ENCODE results near the gene HOXA4.

HOXA4 gene

GRCh38 chr7:27131390-27131819 lies 848 bp upstream of the HOXA4 start:
- DNase-seq, result no peak

- DNase-seq, result no peak
These were observed 623 bp downstream of the HOXA4 start for GRCh38 chr7:27129729-27130539.

DNA sequence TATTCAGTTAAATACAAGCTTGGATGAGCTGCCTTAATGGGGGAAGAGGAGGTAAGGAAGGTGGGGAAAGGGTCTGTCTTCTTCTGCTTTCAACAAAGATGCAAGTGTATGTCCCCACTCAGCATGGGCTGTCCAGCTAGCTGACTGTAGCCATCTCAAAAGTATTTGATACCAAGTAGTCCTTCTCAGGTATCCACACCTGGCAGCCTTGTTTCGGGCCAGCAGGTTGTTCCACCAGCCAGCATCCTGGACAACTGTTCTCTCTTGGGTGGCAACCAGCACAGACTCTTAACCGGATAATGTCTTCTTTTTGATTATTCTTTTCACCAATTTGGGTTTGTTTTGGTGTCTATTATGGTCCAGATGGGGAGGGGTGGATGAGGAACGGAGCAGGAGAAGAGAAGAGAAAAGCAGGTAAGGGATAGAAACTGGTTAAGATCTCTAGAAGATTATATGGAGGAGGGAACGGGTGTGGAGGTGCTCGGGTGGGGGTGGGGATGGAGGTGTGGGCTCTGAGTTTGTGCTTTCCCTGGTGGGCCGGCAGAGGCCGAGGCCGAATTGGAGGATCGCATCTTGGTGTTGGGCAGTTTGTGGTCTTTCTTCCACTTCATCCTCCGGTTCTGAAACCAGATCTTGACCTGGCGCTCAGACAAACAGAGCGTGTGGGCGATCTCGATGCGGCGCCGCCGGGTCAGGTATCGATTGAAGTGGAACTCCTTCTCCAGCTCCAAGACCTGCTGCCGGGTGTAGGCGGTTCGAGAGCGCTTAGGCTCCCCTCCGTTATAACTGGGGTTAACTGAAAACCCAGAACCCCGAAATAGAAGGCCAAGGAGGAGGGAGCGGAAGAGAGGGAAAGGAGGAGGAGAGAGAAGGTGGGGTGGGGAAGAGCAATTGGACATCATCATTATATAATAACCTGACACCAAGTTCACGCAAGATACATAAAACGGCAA lies 1.5 kb downstream of the HOXA4 start:
- no peak for DNase-seq

GRCh38 chr7:27128034-27128433 lies 2.5 kb downstream of the HOXA4 start:
- no peak for DNase-seq

GRCh38 chr7:27126596-27127327 lies 3.8 kb downstream of the HOXA4 start:
- DNase-seq, result no peak

DNA sequence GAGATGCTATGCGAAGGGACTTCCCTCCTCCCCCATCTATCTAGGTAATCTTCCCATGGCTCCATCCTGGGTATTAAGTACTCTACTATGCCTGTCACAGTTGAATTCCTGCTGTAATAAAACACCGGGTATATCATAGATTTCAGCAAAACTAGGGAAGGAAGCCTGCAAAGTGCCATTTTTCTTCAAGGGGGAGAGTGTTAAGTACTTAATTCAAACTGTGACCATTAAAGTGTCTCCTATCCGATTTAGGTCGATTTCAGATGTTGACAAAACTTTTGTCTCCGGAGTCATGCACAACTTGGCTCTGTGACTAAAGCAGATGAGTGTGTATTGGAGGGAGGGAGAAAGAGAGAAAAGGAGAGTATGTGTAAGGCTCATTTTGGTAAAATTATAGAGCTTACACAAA lies 4.6 kb downstream of the HOXA4 start:
- no peak for DNase-seq

DNA sequence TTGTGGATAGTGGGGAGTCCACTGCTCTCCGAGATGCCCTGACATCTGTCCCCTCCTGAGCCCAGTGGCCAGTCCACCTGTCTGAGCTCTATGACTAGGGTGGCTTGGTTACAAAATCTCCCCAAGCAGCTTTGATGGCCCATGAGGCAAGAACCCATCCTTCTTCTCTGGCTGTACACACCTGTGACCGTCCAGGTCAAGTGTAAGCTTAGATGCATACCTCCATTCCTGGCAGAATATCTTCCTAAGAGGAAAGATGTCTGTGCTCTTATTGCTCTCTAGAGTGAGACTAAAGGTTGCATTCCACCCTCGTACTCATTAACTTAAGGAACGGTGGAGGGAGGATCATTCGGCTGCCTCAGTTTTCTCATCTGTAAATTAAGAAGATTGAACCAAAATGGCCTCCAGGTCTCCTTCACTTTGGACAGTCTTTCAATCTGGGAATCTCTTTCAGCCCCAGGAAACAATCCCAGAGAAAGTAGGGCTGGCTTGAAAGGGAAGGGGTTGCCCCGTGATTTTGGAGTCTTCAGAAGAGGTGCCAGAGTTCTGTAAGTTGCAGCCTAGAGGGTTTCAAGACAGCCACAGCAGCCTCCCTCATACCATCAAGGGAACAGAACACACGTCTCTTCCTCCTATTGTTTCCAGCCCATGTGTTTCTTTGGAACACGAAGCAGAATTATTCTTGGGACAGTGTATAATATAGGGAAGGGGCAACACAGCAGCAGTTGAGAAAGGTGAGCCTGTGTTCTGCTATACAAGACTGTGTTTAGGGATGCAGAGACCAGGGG lies 5.5 kb downstream of the HOXA4 start:
- no peak for DNase-seq

DNA sequence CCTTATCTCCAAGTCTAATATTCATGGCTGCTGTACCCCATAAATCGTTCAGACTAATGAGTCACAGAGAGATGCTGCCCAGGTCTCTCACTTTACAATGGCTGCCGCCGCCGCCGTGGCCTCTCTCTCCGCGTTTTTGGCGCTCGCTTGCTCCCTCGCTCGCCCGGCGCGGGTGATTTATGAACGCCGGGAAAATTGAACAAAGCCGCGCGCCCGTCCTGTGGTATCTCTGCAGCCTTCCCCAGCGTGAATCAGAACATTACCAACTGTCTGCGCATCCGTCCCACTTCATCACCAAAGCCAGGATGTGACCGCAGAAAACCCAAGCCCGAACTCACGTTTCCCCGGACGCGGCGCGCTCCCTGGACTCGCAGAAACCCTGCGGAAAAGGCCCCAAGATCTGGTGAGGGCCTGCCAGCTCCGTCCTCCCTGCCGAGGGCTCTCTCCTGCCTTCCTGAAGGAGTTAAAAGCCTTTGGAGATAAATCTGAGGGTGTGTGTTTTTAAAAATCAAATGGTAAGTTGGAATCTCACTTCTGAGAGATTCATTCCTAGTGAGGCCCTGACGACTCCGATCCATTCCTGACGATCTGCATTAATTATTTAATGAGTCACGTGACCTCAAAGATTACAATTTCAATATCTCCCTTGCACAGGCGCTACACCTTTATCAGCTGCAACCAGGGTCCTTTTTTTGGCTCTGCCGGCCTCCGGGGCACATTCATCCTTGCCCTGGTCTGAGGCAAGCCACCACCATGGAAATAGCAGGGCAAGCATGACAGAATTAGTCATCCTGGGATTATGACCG lies 6.3 kb downstream of the HOXA4 start:
- no peak for DNase-seq

DNA sequence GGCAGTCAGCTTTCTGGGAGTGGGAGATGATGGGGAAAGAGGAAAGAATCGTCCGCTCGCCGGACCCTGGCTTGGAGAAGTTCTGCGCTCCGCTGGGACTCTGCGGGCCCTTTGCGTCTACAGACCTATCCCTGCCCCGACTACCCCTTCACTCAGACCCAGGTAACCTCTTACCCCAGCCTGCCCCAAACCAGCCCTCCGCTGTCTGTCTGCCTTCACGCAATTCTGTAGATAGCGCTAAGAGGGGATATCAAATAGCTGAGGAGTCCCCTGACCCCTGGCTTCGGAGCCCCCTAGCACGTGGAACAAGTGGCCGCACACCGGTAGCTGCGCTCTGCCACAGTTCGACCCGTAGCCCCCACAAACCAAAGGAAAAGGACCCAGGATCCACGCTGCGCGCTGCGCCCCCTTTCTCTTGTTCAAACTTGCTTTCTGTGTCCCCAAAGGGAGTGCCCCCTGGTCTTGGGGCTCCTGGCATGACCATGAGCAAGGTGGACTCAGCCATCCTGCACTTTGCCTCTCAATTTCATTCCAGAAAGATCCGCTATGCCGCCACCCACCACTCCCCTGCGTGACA lies 7.0 kb downstream of the HOXA4 start:
- DNase-seq, result no peak

GRCh38 chr7:27123007-27123476 lies 7.5 kb downstream of the HOXA4 start:
- no peak for DNase-seq

GRCh38 chr7:27122077-27122910 lies 8.3 kb downstream of the HOXA4 start:
- DNase-seq, result no peak

GRCh38 chr7:27121684-27122076 lies 8.9 kb downstream of the HOXA4 start:
- no peak for DNase-seq

- DNase-seq, result no peak
These were observed 11.1 kb downstream of the HOXA4 start for GRCh38 chr7:27119412-27119911.

DNA sequence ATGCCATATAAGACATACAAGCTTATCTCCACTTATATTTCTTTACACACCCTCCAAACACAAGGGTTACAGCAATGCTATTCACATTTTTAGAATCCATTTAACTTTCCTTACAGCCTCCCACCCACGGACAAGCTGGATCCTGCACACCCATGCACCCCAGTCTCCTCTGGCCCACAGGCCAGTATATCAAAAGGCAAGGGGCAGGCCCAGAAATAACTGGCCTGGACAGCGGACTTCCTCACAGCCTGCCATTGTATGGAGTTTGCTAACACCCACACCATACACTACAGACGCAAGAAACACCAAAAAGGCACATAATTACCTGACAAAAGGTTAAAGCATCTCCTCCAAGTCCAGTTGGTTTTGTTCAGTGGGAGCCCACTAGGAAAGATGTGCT lies 12.0 kb downstream of the HOXA4 start:
- DNase-seq, result no peak

DNA sequence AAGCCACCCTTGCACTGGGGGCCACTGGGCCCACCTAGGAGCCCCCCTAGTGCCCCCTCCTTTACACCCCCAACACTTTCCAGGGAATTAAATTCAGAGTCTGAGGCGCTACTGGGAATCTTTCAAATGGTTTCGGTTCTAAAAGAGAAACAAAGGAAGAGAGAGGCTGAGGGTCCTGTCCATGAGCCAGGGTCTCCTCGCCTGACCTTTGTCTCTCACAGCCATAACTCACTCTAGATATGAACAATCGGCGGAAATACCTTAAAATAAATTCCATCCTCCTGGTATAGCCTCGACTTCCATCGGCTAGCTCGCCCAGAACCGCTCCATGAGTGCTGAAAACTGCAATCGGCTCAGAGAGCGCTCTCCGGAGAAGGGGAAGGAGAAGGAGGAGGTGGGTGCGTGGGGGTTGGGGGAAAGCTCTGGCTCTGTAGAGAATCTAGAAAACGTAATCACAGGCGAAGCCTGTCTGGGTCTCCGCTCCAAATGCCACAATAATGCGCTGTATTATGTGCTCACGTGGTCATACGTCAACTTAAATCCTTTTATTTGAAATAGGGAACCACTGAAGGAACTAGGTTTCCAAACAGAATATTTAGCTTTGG lies 12.6 kb downstream of the HOXA4 start:
- no peak for DNase-seq

DNA sequence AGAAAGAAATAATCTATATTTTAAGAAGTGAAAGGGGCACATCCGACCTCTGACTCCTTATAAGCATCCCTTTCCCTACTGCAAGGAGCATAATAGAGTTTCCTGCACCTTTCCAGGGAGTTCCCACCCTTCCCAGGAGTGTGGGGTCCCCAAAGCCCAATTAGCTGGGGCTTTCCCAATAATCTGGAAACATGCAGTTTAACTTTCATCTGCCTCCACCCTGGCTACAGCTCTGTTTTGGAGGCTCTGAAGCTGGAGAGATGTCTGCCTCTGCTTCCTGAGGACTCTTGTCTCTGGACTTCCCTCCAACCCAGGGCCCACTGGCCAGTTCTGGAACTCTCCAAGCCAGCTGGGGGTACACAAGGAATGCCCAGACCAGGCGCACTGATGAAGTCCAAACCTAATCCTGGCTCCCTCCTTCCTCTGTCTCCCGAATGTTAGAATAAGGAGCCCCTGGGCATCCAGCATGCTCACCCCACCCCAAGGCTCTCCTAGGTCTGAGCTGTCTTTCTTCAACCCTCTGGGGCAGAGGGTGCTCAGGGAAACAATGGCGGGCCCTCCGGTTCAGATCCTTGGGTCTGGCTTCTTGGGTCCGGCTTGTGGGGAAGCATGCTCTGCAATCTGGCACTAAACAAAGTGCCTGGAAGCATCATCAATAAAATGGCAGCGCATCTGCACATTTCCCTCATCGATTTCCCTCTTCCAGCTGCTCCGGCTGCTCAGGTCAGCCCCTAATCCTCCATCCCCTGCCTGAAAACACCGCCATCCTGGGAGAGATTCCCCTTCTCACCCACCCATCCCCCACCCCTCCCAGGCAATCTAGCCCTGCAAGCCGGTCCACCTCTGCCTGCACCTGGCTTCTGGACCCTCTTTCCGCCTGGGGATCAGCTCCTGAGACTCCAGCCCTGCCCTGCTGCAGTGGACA lies 13.3 kb downstream of the HOXA4 start:
- DNase-seq, result no peak

GRCh38 chr7:27116031-27116961 lies 14.3 kb downstream of the HOXA4 start:
- no peak for DNase-seq

Data from activated CD4-positive, alpha-beta T cell treated with anti-CD3 and anti-CD28 coated beads, Interleukin-2, amount 50 U/mL, for 4 hours (primary cell).